NOMO-1 (cell line): Measurements from ENCODE around the gene REXO1.

Experiments used
- DNase-seq, 2 experiments: peaks; one replicate each; lab custom pipeline; 2025; ENCODE audit not compliant: unreplicated experiment in 2 of 2; lab: John Stamatoyannopoulos, UW

Gene REXO1

GRCh38 chr19:1849132-1849474 is 820 bp upstream of the REXO1 start:
- no peak for DNase-seq

- DNase-seq: peak; percentile 26 to 30
Measured at GRCh38 chr19:1847684-1848398, 442 bp downstream of the REXO1 start.

DNA sequence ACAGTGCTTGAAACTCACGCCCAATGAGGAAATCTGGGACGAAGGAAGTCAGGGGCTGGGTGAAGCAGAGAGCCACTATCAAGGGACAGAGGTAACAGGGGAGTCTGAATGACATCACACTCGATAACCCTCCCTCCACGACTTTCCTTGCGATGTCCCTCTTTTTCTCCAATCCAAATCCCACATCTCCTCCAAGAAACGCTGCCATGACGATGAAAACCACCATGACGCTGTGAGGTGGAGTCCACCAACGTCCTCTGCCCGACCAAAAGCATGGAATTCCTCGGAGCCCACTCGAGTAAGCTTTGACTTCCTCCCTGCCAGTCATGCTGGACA is 967 bp downstream of the REXO1 start:
- DNase-seq: no peak

- DNase-seq: no peak
Measured at GRCh38 chr19:1846517-1847204, 1.6 kb downstream of the REXO1 start.

- DNase-seq: no peak
Measured at GRCh38 chr19:1845642-1846041, 2.6 kb downstream of the REXO1 start.

DNA sequence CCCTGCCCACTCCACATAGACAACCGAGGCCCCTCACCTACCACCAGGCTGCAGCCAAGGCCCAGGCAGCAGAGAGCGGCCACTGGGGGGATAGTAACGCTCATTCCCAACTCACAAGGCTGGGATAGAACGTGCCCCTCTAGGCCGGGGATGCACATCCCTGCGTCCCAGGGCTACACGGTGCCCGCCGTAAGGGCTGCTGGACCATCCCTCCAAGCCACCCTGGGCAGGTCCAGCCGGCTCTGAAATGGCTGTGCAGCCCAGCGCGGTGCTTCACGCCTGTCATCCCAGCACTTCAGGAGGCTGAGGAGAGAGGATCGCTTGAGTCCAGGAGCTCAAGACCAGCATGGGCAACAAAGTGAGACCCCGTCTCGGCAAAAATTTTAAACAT is 3.2 kb downstream of the REXO1 start:
- DNase-seq: no peak

- DNase-seq: no peak
Measured at GRCh38 chr19:1844513-1845124, 3.7 kb downstream of the REXO1 start.

DNA sequence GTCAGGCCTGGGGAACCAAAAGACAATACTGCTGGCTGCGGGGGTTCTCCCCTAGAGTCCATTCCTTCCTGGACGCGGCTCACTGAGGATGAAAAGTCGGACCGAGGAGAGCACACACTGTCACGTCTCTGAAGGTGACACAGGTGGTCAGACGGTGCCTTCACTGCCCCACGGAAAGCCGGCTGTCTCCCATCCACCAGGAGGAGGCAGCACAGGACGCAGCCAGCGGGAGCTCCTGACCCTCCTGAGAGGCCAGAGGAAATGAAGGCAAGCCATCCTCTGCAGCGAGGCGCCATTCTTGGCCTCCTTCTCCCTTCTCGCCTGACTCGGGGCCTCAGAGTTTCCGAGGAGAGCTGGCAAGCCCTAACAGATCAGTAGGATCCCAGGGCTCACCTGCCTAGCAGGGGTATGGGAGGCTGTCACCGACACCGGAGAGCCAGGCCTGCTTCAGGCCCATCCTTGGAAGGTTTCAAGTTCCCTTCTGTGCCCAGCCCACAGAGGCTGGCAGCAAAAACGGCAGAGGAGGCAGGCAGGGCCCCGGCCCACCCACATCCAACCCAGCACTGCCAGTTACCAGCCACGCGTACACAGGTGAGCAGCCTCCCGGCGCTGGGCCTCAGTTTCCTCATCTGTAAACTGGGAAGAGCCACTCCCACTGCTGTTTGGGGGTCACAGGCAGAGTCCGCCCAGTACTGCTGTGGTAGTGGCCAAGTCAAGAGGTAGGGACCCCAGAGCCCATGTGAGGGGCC is 4.5 kb downstream of the REXO1 start:
- DNase-seq: no peak

GRCh38 chr19:1843116-1843515 is 5.2 kb downstream of the REXO1 start:
- no peak for DNase-seq

GRCh38 chr19:1841209-1841924 is 6.9 kb downstream of the REXO1 start:
- DNase-seq: no peak

- no peak for DNase-seq
Measured at GRCh38 chr19:1840541-1841115, 7.7 kb downstream of the REXO1 start.

GRCh38 chr19:1839658-1840540 is 8.4 kb downstream of the REXO1 start:
- no peak for DNase-seq

DNA sequence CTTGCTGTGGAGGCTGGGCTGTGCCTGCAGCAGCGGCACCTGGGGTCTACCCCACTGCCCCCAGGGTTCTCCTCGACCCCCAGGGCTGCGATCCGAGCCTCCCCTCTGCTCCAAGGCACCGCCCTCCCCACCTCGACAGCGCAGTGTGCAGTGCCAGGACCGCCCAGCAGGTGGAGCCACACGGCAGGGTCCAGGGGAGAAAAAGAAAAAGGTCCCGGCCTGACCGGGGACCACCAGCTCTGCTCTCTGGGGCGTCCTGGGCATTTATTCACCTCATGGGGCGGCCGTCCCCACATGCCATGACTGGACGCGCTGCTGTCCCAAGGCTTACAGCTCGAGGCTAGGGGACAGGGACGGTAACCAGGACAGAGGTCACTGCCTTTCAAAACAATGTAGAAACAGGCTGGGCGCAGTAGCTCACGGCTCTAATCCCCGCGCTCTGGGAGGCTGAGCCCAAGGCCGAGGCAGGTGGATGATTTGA is 10.6 kb downstream of the REXO1 start:
- DNase-seq: peak in 1 of 2 experiments; percentile 5

DNA sequence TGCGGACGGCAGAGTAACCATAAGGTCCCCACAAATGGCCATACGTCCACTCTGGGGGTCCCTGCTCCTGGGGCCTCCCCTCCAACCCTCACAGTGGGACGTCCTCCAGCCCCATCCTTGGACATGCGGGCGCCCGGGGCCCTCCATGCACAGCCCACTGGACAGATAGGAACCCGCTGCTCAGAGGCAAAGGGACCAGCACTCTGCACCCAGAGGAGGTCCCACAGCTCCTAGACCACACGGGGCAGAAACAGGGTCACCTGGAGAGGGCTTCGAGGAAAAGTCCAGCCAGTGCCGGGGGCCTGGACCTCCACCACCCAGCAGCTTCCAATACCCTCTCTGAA is 11.1 kb downstream of the REXO1 start:
- DNase-seq: no peak

DNA sequence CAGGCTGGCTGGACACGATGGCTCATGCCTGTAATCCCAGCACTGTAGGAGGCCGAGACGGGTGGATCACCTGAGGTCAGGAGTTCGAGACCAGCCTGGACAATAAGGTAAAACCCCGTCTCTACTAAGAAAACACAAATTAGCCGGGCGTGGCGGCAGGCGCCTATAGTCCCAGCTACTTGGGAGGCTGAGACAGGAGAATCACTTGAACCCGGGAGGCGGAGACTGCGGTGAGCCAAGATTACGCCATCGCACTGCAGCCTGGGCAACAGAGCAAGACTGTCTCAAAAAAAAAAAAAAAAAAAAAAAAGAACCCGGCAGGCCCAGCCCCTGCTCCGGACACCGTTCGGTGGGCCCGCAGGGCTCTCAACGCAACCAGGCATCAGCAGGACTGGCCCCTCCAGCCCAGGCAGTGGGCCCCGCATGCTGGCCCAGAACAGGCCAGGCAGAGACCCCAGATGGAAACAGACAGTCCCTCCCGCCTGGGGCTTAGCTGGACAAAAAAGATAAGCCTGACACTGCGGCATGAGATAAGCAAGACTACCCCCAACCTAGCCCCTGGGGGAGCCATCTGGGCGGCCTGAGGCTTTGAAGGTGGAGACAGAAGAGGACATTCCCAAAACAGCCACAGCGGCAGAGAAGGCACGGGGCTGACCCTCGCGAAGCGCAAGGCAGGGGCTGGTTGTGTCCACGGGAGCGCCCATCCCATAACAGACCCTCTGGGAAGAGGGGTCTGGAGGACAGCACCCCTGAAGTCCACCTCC is 11.6 kb downstream of the REXO1 start:
- DNase-seq: no peak

- DNase-seq: no peak
Measured at GRCh38 chr19:1833540-1833939, 14.7 kb downstream of the REXO1 start.

DNA sequence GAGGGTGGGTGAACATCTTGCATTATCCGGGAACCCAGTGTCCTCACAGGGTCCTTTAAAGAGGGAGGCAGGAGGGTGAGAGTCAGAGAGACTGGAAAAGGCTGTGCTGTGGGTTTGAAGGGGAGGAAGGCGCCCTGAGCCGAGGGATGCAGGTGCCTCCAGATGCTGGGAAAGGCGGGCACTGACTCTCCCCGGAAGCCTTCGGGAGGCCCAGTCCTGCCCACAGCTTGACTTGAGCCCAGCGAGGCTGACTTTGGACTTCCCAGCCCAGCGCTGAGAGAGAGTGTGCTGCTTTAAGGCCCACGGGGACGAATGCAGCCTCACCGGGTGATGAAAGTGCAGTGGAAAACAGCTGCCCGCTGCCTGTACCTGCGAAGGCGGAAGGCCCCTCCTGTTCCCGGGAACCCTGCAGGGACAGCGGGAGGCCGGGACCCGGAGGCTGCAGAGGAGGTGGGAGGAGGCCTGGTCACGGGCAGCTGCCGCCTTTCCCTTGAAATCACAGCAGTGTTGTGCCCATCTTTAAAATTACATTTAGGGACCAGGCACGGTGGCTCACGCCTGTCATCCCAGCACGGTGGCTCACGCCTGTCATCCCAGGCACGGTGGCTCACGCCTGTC is 16.1 kb downstream of the REXO1 start:
- no peak for DNase-seq

DNA sequence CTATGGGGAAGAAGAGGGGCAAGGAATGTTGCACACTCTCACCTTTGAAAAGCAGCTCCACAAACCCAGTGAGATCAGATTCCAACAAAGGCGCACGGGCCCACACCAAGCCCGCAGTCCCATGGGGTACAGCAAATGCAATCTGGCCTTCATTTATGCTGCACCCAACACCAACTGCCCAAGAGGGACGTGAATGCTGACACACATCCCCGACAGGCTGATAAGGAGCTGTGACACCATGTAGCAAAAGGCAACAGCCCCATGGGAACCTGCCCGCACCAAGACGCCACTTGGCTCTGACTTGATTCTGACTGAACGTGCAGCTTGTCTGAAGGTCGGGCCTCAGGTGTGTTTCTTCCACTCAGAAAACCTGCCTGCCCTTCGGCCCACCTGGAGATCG is 17.3 kb downstream of the REXO1 start:
- no peak for DNase-seq
